Measurements from ENCODE around the gene MED16.
A peak's percentile ranks its signal among the peaks of the same experiment; 100 is the strongest.

The MED16 gene

DNA sequence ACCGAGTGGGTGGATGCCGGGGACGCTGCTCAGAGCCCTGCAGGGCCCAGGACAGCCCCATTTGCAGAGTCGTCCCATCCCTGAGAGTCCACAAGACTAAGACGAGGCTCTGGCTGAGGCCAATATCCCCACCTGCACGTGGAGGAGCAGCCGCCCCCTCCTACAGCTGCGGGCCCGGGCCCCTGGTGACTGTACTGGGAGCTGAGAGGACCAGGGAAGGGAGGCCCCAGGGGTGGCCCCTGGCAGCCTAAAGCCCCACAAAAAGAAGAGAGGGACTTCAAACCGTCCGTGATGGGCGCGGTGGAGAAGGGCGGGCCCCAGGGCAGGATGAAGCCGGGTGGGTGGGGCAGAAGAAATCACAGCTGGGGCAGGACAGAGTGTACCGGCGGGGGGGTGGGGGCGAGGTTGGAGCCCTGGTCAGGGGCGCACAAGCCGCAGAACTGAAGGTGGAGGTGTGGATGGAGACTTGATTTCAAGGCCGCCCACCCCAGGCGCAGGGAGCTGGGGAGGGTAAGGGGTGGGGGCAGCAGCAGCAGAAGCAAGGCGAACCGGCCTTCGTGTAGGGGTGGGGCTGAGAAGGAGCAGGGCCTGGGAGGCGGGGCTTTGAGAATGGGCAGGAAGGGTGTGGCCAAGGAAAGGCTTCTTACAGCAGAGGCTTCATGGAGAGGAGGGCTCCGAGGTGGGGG is 20.6 kb downstream of the MED16 start:
- H3K4me3 ChIP-seq (ENCODE audit: low read depth, low read length), result no peak overlapping the region

DNA sequence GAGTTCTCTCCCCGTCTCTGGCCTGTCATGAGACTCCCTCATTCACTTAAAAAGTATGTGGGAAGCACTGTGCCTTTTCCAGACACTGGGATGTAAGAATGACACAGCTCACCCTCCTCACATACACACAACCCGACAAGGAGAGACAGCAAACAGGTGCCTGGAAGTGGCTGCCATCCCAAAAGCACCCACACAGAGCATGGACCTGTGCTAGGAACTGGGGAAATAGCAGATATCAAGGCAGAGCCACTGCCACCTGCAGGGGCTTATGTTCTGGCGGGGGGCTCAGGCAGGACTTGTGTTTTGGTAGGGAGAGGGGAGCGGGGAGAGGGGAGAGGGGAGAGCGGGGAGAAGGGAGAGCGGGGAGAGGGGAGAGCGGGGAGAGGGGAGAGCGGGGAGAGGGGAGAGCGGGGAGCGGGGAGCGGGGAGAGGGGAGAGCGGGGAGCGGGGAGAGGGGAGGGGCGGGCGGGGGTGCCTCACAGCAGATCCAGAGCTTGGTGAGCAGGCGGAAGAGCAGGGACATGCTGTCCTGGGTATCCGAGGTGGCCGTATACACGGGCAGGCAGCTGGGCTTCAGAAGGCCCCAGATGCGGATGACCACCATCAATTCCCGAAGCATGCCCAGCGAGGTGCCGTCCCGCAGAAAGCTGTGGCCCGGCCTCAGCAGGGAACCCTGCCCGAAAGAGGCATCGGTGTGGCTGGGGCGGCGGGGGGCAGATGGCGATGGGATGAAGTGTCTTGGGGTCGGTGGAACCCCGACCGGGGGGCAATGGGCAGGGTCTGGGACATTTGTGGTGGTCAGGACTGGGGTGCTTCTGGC is 21.3 kb downstream of the MED16 start:
- H3K4me3 ChIP-seq (ENCODE audit: low read depth, low read length), result no peak overlapping the region

DNA sequence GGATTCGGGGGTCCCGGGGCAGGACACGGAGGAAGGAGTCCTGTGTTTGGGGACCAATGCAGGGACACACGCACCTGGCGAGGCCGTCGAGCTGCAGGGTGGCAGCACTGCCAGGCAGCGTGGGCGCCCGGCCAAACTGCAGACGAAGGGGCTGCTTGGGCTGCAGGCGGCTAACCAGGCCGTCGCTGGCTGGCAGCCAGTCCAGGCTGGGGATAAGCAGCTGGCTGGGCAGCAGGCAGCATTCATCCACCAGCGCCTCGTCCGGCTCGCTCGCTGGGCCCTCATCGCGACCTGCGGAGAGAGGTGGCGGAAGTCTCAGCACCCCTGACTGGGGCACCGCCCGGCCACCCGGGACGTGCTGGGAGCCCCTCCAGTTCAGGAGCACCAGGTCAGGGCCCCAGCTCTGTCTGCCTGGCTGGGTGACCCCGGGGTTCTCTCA is 22.0 kb downstream of the MED16 start:
- no peak overlapping the region for H3K4me3 ChIP-seq (ENCODE audit: low read depth, low read length)

DNA sequence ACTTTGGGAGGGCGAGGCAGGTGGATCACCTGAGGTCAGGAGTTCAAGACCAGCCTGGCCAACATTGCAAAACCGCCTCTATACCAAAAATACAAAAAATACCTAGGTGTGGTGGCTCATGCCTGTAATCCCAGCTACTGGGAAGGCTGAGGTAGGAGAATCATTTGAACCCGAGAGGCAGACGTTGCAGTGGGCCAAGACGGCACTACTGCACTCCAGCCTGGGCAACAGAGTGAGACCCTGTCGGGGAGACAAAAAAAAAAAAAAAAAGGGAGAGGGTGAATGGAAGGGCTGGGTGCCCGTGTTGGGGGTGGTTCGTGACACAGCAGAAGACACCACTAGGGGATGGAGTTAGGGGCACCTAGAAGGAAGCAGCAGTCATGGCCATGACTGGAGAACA is 22.7 kb downstream of the MED16 start:
- no peak overlapping the region for H3K4me3 ChIP-seq (ENCODE audit: low read depth, low read length)

DNA sequence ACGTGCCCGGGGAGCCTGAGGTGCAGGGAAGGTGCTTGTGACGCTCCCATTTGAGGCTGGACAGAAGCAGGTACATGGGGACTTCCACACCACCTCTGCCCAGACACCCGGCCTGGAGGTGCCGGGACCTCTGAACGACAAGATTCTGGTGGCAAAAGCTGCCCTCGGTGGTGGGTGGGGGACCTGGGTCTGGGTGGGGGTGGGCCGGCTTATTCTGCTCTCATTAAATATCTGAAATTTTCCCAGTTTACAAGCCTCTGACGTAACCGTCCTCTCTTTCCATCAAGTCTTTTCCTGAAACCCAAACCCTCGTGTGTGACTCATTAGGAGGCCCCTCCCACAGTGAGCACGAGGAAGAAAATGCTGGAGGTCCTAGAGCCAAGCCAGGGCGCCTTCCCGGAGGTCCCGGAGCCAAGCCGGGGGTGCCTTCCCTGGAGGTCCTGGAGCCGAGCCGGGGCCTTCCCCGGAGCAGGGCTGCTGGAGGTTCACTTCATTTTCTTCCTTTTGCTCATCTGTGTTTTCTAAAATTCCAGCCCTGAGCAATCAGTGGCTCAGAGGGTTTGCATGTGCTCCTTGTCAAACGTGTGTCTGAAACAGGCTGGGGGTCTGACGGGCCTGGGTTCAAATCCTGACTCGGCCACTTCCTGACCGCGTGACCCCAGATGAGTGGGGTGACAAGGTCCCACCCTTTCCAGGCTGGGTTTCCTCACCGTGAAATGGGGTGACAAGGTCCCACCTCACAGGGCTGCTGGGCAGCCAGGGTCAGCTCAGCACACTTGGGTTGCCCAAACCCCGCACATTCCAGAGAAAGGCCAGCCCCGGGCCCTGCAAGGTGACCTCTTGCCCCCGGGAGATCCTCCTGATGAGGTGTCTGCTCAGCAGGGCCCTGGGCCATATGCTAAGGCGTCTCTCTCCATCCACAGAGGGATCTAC is 23.5 kb downstream of the MED16 start:
- H3K4me3 ChIP-seq (ENCODE audit: low read depth, low read length), result no peak overlapping the region

DNA sequence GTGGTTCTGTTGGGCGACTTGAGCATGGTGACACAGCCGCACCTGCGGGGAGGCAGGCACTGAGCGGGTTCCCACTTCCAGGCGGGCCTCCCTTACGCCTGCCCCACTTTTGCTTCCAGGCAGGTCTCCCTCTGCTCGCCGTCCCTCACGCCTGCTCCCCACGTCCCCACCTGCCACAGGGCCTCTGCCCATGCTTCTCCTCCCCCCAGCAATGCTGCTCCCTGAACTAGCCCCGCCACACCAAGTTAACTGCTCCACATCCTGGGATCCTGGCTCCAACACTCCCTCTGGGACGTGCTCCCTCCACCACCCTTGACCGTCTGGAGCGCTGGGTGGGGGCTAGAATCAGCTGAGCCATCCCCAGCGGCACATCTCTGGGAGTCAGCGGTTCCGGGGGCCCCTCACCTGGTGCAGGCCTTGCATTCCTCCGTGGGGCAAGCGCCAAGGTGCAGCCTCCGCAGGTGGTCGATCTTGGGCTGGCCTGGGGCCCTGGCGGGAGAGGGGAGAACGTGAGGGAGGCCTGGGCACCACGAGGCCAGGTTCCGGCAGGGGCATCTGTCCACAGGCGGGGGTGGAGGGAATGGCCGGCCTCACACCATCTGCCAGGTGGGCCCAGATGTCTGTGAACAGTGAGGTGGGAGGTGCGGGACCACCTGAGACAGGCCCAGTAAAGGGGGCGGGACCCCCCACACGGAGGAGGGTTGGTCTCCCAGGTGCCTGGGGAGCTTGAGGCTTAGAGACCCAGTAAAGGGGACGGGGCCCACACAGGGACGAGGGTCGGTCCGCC is 24.3 kb downstream of the MED16 start:
- no peak overlapping the region for H3K4me3 ChIP-seq (ENCODE audit: low read depth, low read length)

DNA sequence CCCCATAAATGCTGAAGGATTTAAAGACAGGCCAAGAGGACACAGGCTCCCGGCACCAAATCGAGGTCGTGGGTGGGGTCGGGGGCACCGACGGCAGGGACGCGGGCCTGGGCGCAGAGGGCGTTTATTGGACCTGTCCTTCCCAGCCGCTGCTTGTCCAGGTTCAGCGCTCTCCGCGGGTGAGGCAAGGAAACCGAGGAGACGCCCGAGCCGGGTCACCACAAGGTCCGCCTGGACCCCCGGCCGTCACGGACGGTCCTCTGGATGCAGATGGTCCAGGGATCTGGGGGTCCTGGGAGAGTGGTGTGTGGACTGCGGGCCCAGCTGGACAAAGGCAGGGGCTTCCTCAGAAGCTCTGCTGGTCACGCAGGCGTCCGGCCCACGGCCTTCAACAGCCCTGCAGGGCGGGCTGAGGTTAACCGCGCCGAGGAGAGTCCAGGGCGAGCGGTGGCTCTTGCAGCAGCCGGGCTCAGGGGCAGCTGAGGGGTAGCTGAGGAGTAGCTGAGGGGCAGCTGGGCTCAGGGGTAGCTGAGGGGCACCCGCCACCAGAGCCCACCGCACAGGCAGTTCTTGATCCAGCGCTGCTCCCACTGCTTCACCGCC is 25.0 kb downstream of the MED16 start:
- H3K4me3 ChIP-seq (ENCODE audit: low read depth, low read length), result no peak overlapping the region

DNA sequence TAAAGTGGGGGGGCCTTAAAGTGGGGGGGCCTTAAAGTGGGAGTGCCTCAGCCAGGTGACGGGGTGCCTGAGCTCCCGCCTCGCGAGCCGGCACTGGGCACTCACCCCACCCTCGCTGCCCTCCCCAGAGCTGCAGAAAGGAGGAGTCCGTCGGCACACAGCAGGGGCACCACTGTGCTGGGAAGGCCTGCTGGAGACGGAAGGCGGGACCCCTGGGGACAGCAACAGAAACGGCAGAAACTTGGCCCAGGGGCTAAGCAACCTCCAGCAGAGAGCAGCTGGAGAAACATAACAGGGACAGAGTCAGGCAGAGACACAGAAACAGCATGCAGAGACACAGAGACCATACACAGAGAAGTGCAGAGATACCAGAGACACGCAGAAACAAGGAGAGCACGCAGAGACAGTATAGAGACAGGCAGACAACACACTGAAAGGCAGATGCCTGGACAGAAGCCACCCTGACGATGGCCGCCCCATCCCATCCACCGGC is 25.6 kb downstream of the MED16 start:
- no peak overlapping the region for H3K4me3 ChIP-seq (ENCODE audit: low read depth, low read length)

DNA sequence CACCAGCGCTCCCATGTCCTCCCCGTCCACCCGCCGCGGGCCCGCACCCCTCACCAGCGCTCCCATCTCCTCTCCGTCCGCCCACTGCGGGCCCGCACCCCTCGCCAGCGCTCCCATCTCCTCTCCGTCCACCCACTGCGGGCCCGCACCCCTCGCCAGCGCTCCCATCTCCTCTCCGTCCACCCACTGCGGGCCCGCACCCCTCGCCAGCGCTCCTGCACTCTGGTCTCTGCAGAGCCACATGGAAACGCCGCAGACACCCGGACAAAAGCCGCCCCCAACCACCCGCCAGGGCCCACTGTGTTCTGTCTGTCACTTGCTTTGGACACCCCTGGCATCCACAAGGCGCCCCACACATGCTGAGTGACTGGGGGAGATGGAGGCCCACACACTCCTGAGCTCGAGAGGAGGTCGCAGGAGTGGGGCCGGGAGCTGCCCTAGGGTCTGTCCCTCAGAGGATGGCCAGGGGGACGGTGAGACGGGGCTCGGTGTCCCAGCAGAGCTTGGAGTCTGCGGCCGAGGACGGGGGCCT is 26.2 kb downstream of the MED16 start:
- H3K4me3 ChIP-seq (ENCODE audit: low read depth, low read length), result no peak overlapping the region

DNA sequence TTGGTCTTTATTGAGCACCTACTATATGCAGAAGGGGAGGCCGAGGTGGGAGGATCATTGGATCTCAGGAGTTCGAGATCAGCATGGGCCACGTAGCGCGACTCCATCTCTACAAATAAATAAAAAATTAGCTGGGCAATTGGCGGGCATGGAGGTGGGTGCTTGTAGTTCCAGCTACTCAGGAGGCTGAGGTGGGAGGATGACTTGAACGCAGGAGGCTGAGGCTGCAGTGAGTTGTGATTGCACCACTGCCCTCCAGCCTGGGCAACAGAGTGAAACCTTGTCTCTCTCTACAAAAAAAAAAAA is 29.7 kb downstream of the MED16 start:
- no peak overlapping the region for H3K4me3 ChIP-seq (ENCODE audit: low read depth, low read length)

DNA sequence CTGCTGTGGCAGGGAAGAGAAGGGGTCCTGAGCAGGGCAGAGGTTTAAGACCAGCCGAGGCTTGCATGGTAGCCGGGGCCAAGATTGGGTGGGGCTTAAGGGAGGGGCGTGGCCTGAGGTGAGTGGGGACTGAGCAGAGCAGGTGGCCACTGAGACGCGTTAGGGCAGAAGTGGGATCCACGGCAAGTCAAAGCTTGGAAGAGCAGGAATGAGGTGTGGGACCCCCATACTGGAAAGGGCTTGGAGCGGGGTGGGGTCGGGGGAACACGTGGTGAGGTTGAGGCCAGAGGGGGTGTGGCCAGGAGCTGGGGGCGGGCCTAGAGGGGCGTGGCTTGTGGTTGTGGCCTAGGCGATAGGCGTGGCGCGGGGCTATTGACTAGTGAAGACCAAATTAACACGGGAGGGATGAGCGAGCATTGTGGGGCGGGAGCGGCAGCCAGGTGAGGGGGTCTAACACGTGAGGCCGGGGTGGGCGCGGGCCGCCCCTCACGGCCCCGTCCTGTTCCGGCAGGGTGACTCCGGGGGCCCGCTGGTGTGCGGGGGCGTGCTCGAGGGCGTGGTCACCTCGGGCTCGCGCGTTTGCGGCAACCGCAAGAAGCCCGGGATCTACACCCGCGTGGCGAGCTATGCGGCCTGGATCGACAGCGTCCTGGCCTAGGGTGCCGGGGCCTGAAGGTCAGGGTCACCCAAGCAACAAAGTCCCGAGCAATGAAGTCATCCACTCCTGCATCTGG is 30.2 kb downstream of the MED16 start:
- H3K4me3 ChIP-seq (ENCODE audit: low read depth, low read length), result no peak overlapping the region

DNA sequence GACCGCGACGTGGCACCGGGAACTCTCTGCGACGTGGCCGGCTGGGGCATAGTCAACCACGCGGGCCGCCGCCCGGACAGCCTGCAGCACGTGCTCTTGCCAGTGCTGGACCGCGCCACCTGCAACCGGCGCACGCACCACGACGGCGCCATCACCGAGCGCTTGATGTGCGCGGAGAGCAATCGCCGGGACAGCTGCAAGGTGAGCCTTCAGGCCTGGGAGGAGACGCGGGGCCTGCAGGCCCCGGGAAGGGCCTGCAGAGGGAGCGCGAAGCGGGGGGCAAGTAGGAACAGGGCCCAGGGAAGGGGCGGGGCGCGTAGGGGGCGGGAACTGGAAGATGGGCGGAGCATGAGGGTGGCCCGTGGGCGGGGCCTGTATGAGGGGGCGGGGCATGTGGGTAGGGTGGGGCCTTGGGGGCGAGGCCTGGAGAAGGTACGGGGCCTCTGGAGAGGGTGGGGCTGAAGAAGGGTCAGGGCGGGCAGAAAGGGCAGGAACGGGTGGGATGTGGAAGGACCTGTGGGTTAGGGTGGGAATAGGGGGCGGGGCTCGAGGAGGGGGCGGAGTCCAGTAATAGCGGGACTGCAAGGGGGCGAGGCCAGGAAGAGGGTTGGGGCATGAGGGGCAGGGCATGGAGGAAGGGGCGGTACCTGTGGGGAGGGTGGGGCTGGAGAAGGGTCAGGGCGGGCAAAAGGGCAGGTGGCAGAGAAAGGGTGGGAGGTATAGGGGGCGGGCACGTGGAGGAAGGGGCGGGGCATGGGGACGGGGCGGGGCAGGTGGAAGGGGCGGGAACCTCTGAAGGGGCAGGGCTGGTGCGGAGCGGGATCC is 31.0 kb downstream of the MED16 start:
- no peak overlapping the region for H3K4me3 ChIP-seq (ENCODE audit: low read depth, low read length)

DNA sequence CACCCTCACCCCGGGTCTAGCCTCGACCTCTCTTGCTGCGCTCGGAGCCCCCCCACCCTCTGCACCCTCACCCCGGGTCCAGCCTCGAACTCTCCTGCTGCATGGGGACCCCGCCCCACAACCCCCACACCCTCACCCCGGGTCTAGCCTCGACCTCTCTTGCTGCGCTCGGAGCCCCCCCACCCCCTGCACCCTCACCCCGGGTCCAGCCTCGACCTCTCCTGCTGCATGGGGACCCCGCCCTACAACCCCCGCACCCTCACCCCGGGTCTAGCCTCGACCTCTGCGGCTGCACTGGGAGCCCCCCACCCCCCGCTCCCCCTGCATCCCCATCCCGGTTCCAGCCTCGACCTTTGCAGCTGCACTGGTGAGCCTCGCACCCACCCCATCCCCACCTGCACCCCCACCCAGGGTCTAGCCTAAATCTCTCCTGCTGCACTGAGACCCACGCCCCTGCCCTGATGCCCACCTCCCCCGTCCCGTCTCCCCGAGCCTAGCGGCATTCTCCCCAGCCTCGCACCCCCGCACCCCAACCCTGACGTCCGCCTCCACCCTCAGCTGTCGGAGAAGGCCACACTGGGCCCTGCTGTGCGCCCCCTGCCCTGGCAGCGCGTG is 31.7 kb downstream of the MED16 start:
- no peak overlapping the region for H3K4me3 ChIP-seq (ENCODE audit: low read depth, low read length)

DNA sequence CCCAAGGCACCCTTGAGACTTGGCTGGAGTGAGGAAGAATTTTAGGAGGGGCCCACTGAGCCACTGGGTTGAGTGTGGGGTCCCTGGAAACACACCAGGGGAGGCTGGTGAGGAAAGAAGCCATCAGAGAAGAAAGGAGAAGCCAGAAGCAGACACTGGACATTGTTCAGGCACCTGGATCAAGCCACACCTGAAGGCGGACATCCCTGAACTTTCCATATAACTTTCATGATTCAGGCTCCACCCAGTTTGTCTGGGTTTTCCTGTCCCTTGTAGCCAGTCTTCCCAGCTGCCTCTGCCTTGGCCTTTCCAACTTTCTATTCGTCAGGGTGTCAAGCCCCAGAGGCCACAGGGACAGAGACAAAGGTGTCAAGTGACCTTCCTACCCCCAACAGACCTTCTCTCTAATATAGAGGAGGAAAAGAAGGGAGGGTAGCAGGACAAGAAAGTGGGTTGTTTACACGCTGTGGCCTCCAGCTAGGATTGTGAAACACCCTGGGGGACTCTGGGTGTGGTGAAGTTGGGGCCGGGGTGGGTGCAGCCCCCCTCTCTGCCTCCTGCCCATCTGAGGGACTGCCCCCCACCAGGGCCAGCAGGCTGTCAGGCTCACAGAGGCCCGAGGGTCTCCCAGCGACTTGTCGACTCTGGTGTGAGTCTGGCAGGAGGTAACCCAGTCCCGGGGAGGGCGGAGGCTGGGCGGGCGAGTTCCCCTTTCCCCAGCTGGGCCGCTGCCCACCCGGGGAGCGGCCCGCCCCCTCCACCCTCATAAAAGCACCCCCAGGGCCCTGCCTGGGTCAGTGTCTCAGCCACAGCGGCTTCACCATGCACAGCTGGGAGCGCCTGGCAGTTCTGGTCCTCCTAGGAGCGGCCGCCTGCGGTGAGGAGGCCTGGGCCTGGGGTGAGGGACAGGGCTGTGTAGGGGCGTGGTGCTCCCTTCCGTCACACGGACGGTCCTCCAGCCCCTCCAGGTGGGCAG is 33.8 kb downstream of the MED16 start, which contains the start of gene CFD:
CFD (plus strand) TSS at position 797 of the 976 bp plus-strand sequence; CDS start at position 823, 26 bp downstream.
- peak within 1 kb of the TSS; percentile 45 for H3K4me3 ChIP-seq (ENCODE audit: low read depth, low read length)

DNA sequence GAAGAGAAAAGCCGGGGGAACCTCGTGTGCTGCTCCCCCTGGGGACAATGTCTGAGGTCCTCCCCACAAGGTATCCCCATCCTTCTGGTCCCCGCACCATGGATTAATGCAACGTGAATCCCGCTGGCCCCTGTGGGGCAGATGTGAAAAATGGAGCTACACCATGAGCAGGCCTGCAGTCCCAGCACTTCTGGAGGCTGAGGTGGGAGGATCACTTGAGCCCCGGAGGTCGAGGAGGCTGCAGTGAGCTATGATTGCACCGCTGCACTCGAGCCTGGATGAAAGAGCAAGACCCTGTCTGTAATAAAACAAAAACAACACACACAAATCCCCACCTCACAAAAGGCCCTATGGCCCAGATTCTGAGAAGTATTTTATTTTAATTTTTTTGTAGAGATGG is 34.7 kb downstream of the MED16 start:
- H3K4me3 ChIP-seq (ENCODE audit: low read depth, low read length), result no peak overlapping the region

DNA sequence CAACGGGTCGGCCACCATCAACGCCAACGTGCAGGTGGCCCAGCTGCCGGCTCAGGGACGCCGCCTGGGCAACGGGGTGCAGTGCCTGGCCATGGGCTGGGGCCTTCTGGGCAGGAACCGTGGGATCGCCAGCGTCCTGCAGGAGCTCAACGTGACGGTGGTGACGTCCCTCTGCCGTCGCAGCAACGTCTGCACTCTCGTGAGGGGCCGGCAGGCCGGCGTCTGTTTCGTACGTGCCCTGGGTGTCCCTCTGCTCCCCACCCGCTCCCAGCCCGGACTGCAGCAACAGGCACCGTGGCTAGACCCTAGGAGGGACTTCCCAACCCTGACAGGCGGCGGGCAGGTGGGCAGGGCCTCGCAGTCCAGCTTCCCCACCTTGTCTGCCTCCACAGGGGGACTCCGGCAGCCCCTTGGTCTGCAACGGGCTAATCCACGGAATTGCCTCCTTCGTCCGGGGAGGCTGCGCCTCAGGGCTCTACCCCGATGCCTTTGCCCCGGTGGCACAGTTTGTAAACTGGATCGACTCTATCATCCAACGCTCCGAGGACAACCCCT is 37.3 kb downstream of the MED16 start:
- no peak overlapping the region for H3K4me3 ChIP-seq (ENCODE audit: low read depth, low read length)

Measured in iPS-11a (cell line).